ENCODE results near the gene KCNA2. TPM values are rescaled to one million over a fixed set of nuclear protein-coding genes. Genes with fewer than 3 reads are reported as not detected.

KCNA2 gene
- total RNA-seq, 1 donor from 2014 or later: 1.2 TPM

GRCh38 chr1:110628323-110629105, 22.4 kb upstream of the KCNA2 start:
- no peak for ATAC-seq

GRCh38 chr1:110627764-110628163, 21.6 kb upstream of the KCNA2 start:
- ATAC-seq: no peak

GRCh38 chr1:110626889-110627288, 20.7 kb upstream of the KCNA2 start:
- no peak for ATAC-seq

- no peak for ATAC-seq
Observed at GRCh38 chr1:110620686-110621085, 14.5 kb upstream of the KCNA2 start.

GRCh38 chr1:110620250-110620615, 14.1 kb upstream of the KCNA2 start:
- no peak for ATAC-seq

GRCh38 chr1:110619412-110620249, 13.5 kb upstream of the KCNA2 start:
- peak; percentile 85 for ATAC-seq

- no peak for ATAC-seq
Observed at GRCh38 chr1:110618668-110619067, 12.5 kb upstream of the KCNA2 start.

- no peak for ATAC-seq
Observed at GRCh38 chr1:110617589-110617988, 11.4 kb upstream of the KCNA2 start.

GRCh38 chr1:110617116-110617515, 11.0 kb upstream of the KCNA2 start:
- ATAC-seq: no peak

GRCh38 chr1:110616587-110616986, 10.4 kb upstream of the KCNA2 start:
- ATAC-seq: no peak

- peak; percentile 72 for ATAC-seq
Observed at GRCh38 chr1:110615548-110616130, 9.5 kb upstream of the KCNA2 start.

- ATAC-seq: peak; percentile 28
Observed at GRCh38 chr1:110612060-110612745, 6.0 kb upstream of the KCNA2 start.

- ATAC-seq: no peak
Observed at GRCh38 chr1:110610696-110611286, 4.6 kb upstream of the KCNA2 start.

GRCh38 chr1:110610084-110610483, 3.9 kb upstream of the KCNA2 start:
- ATAC-seq: no peak

GRCh38 chr1:110608247-110608646, 2.1 kb upstream of the KCNA2 start:
- no peak for ATAC-seq

GRCh38 chr1:110607536-110608230, 1.5 kb upstream of the KCNA2 start:
- no peak for ATAC-seq

GRCh38 chr1:110606657-110607535, 738 bp upstream of the KCNA2 start:
- ATAC-seq: peak; percentile 19

- no peak for ATAC-seq
Observed at GRCh38 chr1:110605446-110605845, 712 bp downstream of the KCNA2 start.

GRCh38 chr1:110604586-110605148, 1.5 kb downstream of the KCNA2 start:
- no peak for ATAC-seq

GRCh38 chr1:110603058-110603457, 3.1 kb downstream of the KCNA2 start:
- ATAC-seq: no peak
